ENCODE results near the gene IQCK.

IQCK gene

DNA sequence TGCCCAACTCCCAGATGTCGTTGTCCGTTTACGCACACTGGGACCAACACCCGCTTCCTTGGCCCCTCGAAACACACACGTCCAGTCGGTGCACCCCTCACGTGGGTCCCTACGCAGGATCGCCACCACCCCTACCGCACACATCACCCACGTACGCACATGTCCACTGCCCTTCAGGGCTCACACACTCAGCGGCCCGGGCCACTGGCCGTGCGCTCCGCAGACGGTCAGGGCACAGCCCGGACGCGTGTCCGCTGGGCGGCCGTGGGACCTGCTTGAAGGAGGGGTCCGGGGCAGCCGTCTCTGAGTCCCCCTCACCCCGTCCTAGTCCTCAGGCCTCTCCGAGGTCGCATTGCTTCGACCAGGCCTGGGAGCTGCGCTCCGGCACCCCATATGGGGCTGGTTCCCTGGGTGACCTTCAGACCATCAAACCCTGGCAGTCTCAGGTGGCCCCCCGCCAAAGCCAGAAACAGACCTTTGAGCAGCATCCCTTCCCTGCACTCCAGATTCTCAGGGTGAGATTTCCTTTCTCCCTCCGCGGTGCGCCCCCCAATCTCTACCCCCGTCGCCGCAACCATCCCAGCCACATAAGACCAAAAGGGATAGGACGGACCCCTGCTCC, 167.5 kb downstream of the IQCK start:
- Histone ChIP-seq H3K27me3 (ENCODE audit: control insufficient read depth, insufficient read depth, low read length) (peaks cover 12% of the 10 kb centered on the region), H3K4me1 (ENCODE audit: control insufficient read depth, low read depth, low read length) (peaks cover 18% of the 10 kb centered on the region), H3K27ac (ENCODE audit: low read length) (no peak overlapping the region), H3K4me3 (ENCODE audit: low read length) (no peak overlapping the region), H3K36me3 (ENCODE audit: control insufficient read depth, low read depth, low read length) (peaks cover 3% of the 10 kb centered on the region), H3K9me3 (ENCODE audit: control insufficient read depth, low read depth, low read length) (no peaks in the 10 kb centered on the region), H3K9ac (ENCODE audit: low read length) (no peak overlapping the region)

- Histone ChIP-seq H3K4me3 (ENCODE audit: low read length) (no peak overlapping the region), H3K9ac (ENCODE audit: low read length) (no peak overlapping the region), H3K4me1 (ENCODE audit: control insufficient read depth, low read depth, low read length) (peaks cover 18% of the 10 kb centered on the region), H3K9me3 (ENCODE audit: control insufficient read depth, low read depth, low read length) (no peaks in the 10 kb centered on the region), H3K27me3 (ENCODE audit: control insufficient read depth, insufficient read depth, low read length) (peaks cover 12% of the 10 kb centered on the region), H3K36me3 (ENCODE audit: control insufficient read depth, low read depth, low read length) (no peaks in the 10 kb centered on the region), H3K27ac (ENCODE audit: low read length) (no peak overlapping the region)
Measured at GRCh38 chr16:19886073-19886941, 168.2 kb downstream of the IQCK start.

DNA sequence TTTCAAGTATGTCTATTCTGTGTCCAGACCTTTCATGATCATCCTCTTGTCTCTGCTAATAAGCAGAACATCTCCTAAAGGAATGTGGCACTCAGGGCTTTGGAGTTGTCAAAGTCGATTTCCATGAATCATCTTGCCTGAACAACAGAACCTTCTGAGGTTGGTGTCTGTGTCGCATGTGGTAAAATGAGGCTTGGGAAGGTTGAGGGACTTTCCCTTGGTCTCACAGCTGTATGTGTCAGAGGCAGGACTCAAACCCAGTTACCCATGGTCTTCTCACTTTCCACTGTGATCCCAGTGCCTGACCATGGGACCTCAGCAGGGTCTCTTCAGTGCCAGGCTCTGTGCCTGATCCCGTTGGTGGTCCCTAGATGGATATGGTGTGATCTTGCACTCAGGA, 170.8 kb downstream of the IQCK start:
- Histone ChIP-seq H3K36me3 (ENCODE audit: control insufficient read depth, low read depth, low read length) (no peaks in the 10 kb centered on the region), H3K9ac (ENCODE audit: low read length) (no peak overlapping the region), H3K9me3 (ENCODE audit: control insufficient read depth, low read depth, low read length) (no peaks in the 10 kb centered on the region), H3K27me3 (ENCODE audit: control insufficient read depth, insufficient read depth, low read length) (peaks cover 12% of the 10 kb centered on the region), H3K4me1 (ENCODE audit: control insufficient read depth, low read depth, low read length) (peaks cover 4% of the 10 kb centered on the region), H3K27ac (ENCODE audit: low read length) (no peak overlapping the region), H3K4me3 (ENCODE audit: low read length) (no peak overlapping the region)

GRCh38 chr16:19890901-19891300, 172.8 kb downstream of the IQCK start:
- Histone ChIP-seq H3K9me3 (ENCODE audit: control insufficient read depth, low read depth, low read length) (no peaks in the 10 kb centered on the region), H3K27ac (ENCODE audit: low read length) (no peak overlapping the region), H3K27me3 (ENCODE audit: control insufficient read depth, insufficient read depth, low read length) (peaks cover 2% of the 10 kb centered on the region), H3K4me1 (ENCODE audit: control insufficient read depth, low read depth, low read length) (no peaks in the 10 kb centered on the region), H3K9ac (ENCODE audit: low read length) (no peak overlapping the region), H3K36me3 (ENCODE audit: control insufficient read depth, low read depth, low read length) (no peaks in the 10 kb centered on the region), H3K4me3 (ENCODE audit: low read length) (no peak overlapping the region)

GRCh38 chr16:19892902-19893301, 174.8 kb downstream of the IQCK start:
- Histone ChIP-seq H3K4me1 (ENCODE audit: control insufficient read depth, low read depth, low read length) (no peaks in the 10 kb centered on the region), H3K27me3 (ENCODE audit: control insufficient read depth, insufficient read depth, low read length) (no peaks in the 10 kb centered on the region), H3K27ac (ENCODE audit: low read length) (no peak overlapping the region), H3K4me3 (ENCODE audit: low read length) (no peak overlapping the region), H3K9me3 (ENCODE audit: control insufficient read depth, low read depth, low read length) (no peaks in the 10 kb centered on the region), H3K9ac (ENCODE audit: low read length) (no peak overlapping the region), H3K36me3 (ENCODE audit: control insufficient read depth, low read depth, low read length) (no peaks in the 10 kb centered on the region)

GRCh38 chr16:19894586-19894985, 176.5 kb downstream of the IQCK start:
- Histone ChIP-seq H3K36me3 (ENCODE audit: control insufficient read depth, low read depth, low read length) (no peaks in the 10 kb centered on the region), H3K9ac (ENCODE audit: low read length) (no peak overlapping the region), H3K27me3 (ENCODE audit: control insufficient read depth, insufficient read depth, low read length) (no peaks in the 10 kb centered on the region), H3K9me3 (ENCODE audit: control insufficient read depth, low read depth, low read length) (no peaks in the 10 kb centered on the region), H3K4me3 (ENCODE audit: low read length) (no peak overlapping the region), H3K27ac (ENCODE audit: low read length) (no peak overlapping the region), H3K4me1 (ENCODE audit: control insufficient read depth, low read depth, low read length) (no peaks in the 10 kb centered on the region)

DNA sequence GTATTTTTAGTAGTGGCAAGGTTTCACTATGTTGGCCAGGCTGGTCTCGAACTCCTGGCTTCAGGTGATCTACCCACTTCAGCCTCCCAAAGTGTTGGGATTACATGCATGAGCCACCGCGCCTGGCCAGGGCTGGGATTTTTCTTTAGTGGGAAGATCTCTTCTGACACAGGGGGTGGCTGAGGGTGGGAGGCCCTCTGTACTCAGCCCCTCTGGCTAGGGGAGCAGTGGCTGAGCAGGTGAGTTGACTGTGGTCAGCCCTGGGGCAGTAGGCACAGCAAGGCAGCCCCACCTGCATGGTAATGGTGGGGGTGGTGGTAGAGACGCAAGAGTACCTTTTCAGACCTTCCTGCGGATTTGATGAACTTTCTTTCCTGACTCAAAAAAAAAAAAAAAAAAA, 178.9 kb downstream of the IQCK start:
- Histone ChIP-seq H3K27ac (ENCODE audit: low read length) (no peak overlapping the region), H3K4me3 (ENCODE audit: low read length) (no peak overlapping the region), H3K9me3 (ENCODE audit: control insufficient read depth, low read depth, low read length) (no peaks in the 10 kb centered on the region), H3K9ac (ENCODE audit: low read length) (no peak overlapping the region), H3K36me3 (ENCODE audit: control insufficient read depth, low read depth, low read length) (no peaks in the 10 kb centered on the region), H3K27me3 (ENCODE audit: control insufficient read depth, insufficient read depth, low read length) (no peaks in the 10 kb centered on the region), H3K4me1 (ENCODE audit: control insufficient read depth, low read depth, low read length) (no peaks in the 10 kb centered on the region)

GRCh38 chr16:19898166-19898565, 180.1 kb downstream of the IQCK start:
- Histone ChIP-seq H3K4me1 (ENCODE audit: control insufficient read depth, low read depth, low read length) (no peaks in the 10 kb centered on the region), H3K4me3 (ENCODE audit: low read length) (no peak overlapping the region), H3K9me3 (ENCODE audit: control insufficient read depth, low read depth, low read length) (no peaks in the 10 kb centered on the region), H3K9ac (ENCODE audit: low read length) (no peak overlapping the region), H3K27ac (ENCODE audit: low read length) (no peak overlapping the region), H3K36me3 (ENCODE audit: control insufficient read depth, low read depth, low read length) (no peaks in the 10 kb centered on the region), H3K27me3 (ENCODE audit: control insufficient read depth, insufficient read depth, low read length) (no peaks in the 10 kb centered on the region)

GRCh38 chr16:19898924-19899604, 181.0 kb downstream of the IQCK start:
- Histone ChIP-seq H3K36me3 (ENCODE audit: control insufficient read depth, low read depth, low read length) (no peaks in the 10 kb centered on the region), H3K27ac (ENCODE audit: low read length) (no peak overlapping the region), H3K9me3 (ENCODE audit: control insufficient read depth, low read depth, low read length) (no peaks in the 10 kb centered on the region), H3K4me3 (ENCODE audit: low read length) (no peak overlapping the region), H3K4me1 (ENCODE audit: control insufficient read depth, low read depth, low read length) (no peaks in the 10 kb centered on the region), H3K9ac (ENCODE audit: low read length) (no peak overlapping the region), H3K27me3 (ENCODE audit: control insufficient read depth, insufficient read depth, low read length) (no peaks in the 10 kb centered on the region)

DNA sequence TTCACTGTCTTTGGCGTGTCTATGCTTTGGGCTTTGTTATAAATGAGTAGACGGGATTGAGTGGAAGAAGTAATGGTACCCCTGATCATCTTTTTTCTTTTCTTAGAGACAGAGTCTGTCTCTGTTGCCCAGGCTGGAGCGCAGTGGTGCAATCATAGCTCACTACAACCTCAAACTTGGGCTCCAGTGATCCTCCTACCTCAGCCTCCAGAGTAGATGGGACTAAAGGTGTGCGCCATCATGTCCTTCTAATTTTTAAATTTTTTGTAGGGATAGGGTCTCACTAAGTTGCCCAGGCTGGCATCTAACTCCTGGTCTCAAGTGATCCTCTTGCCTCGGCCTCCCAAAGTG, 181.5 kb downstream of the IQCK start:
- Histone ChIP-seq H3K9ac (ENCODE audit: low read length) (no peak overlapping the region), H3K27me3 (ENCODE audit: control insufficient read depth, insufficient read depth, low read length) (no peaks in the 10 kb centered on the region), H3K27ac (ENCODE audit: low read length) (no peak overlapping the region), H3K4me3 (ENCODE audit: low read length) (no peak overlapping the region), H3K36me3 (ENCODE audit: control insufficient read depth, low read depth, low read length) (no peaks in the 10 kb centered on the region), H3K9me3 (ENCODE audit: control insufficient read depth, low read depth, low read length) (no peaks in the 10 kb centered on the region), H3K4me1 (ENCODE audit: control insufficient read depth, low read depth, low read length) (no peaks in the 10 kb centered on the region)

DNA sequence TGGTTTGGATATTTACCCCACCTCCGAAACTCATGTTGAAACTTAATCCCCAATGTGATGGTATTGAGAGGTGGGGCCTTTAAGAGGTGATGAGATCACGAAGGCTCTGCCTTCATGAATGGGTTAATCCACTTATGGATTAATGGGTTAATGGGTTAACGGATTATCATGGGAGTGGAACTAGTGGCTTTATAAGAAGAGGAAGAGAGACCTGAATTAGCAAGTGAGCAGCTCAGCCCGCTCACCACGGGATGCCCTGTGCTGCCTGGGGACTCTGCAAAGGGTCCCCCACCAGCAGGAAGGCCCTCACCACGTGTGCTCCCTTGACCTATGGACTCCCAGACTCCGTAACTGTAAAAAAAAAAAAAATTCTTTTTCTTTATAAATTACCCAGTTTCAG, 183.1 kb downstream of the IQCK start:
- no peak overlapping the region for H3K4me3 ChIP-seq (ENCODE audit: low read length)
- no peak overlapping the region for H3K9ac ChIP-seq (ENCODE audit: low read length)
- H3K9me3 ChIP-seq (ENCODE audit: control insufficient read depth, low read depth, low read length): no peaks in the 10 kb centered on the region
- H3K4me1 ChIP-seq (ENCODE audit: control insufficient read depth, low read depth, low read length): no peaks in the 10 kb centered on the region
- H3K27ac ChIP-seq (ENCODE audit: low read length): no peak overlapping the region
- H3K27me3 ChIP-seq (ENCODE audit: control insufficient read depth, insufficient read depth, low read length): no peaks in the 10 kb centered on the region
- H3K36me3 ChIP-seq (ENCODE audit: control insufficient read depth, low read depth, low read length): no peaks in the 10 kb centered on the region

Measured in iPS-18a (cell line).